Measurements from ENCODE around the gene AFMID. TPM values are rescaled to one million over a fixed set of nuclear protein-coding genes. Genes with fewer than 3 reads are reported as not detected.

Gene AFMID
- total and polyA plus RNA-seq, 2 of the 13 experiments (the other 11 are each of a cell fraction or from before 2014, with no cell fraction given) = 249 to 270 TPM

DNA sequence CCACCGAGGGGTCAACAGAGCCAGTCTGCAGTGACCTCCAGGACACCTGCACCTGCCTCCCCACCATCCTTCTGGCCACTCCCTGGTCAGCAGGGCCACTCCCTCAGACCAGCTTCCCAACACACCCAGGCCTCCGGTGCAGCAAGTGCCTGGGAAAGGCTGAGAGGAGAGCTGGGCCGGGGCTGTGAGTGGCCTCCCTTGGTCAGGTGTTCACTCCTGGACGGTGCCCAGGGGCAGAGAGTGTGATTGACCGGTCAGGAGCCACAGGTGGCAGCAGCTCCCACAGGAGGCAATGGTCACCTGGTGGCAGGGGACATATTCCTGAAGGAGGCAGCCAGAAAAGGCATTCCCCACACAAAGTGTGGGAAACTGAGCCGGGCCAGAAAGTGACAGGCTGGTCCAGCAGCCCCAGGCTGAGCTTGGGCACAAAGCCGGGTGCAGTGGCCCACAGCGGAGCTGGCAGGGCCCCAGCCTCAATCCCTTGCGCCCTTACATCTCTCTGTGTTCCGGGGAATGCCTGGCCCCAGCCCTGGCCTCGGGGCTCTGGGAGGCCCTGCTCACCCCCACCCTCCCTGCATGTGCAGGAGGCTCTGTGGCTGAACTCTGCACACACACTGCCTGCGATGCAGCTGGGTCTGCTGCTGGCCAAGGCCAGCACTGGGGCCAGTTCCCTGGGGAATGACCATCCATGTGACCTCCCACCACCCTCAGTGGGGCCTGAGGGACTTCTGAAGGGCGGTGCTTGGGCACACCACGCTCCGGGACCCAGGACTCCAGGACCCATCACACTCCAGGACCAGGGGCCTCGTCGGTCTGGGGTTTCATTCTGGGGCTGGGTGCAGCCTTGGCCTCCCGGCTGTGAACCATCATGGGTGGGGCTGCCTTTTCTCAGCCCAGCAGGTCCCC is 42.2 kb upstream of the AFMID start (continued):
- TF ChIP-seq, protein P1, sequence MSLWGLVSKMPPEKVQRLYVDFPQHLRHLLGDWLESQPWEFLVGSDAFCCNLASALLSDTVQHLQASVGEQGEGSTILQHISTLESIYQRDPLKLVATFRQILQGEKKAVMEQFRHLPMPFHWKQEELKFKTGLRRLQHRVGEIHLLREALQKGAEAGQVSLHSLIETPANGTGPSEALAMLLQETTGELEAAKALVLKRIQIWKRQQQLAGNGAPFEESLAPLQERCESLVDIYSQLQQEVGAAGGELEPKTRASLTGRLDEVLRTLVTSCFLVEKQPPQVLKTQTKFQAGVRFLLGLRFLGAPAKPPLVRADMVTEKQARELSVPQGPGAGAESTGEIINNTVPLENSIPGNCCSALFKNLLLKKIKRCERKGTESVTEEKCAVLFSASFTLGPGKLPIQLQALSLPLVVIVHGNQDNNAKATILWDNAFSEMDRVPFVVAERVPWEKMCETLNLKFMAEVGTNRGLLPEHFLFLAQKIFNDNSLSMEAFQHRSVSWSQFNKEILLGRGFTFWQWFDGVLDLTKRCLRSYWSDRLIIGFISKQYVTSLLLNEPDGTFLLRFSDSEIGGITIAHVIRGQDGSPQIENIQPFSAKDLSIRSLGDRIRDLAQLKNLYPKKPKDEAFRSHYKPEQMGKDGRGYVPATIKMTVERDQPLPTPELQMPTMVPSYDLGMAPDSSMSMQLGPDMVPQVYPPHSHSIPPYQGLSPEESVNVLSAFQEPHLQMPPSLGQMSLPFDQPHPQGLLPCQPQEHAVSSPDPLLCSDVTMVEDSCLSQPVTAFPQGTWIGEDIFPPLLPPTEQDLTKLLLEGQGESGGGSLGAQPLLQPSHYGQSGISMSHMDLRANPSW (CRISPR knock-in tag; IDR thresholded peaks at IDR 0.05; ENCODE audit: borderline replicate concordance) = no peak
- TF ChIP-seq, protein P2, sequence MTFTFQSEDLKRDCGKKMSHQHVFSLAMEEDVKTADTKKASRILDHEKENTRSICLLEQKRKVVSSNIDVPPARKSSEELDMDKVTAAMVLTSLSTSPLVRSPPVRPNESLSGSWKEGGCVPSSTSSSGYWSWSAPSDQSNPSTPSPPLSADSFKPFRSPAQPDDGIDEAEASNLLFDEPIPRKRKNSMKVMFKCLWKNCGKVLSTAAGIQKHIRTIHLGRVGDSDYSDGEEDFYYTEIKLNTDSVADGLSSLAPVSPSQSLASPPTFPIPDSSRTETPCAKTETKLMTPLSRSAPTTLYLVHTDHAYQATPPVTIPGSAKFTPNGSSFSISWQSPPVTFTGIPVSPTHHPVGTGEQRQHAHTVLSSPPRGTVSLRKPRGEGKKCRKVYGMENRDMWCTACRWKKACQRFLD (CRISPR knock-in tag; IDR thresholded peaks at IDR 0.05; ENCODE audit: borderline replicate concordance) = no peak
- peak; percentile 45; the same call in 1 of the 2 replicates for TF ChIP-seq ZNF143 (CRISPR knock-in tag; IDR thresholded peaks at IDR 0.05)
- TF ChIP-seq ARNT2 (CRISPR knock-in tag; IDR thresholded peaks at IDR 0.05; ENCODE audit: low read depth) = no peak
- TF ChIP-seq GTF2F1 (IDR thresholded peaks at IDR 0.05; ENCODE audit: low read length) = no peak
- TF ChIP-seq NFKBIZ (CRISPR knock-in tag; IDR thresholded peaks at IDR 0.05) = no peak
- TF ChIP-seq MTA3 (CRISPR knock-in tag; IDR thresholded peaks at IDR 0.05) = no peak
- TF ChIP-seq ZNF709 (CRISPR knock-in tag; IDR thresholded peaks at IDR 0.05) = peak; percentile 43; the same call in 1 of the 2 replicates
- TF ChIP-seq ZSCAN30 (CRISPR knock-in tag; IDR thresholded peaks at IDR 0.05) = no peak
- TF ChIP-seq, protein P3, sequence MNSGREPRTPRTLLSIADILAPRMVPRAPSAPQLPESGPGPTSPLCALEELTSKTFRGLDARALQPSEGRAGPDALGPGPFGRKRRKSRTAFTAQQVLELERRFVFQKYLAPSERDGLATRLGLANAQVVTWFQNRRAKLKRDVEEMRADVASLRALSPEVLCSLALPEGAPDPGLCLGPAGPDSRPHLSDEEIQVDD (CRISPR knock-in tag; IDR thresholded peaks at IDR 0.05; ENCODE audit: borderline replicate concordance) = no peak
- TF ChIP-seq ZNF30 (CRISPR knock-in tag; IDR thresholded peaks at IDR 0.05) = no peak; the same call in 1 of the 2 replicates
- TF ChIP-seq, protein P4, sequence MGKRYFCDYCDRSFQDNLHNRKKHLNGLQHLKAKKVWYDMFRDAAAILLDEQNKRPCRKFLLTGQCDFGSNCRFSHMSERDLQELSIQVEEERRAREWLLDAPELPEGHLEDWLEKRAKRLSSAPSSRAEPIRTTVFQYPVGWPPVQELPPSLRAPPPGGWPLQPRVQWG (CRISPR knock-in tag; IDR thresholded peaks at IDR 0.05; ENCODE audit: borderline replicate concordance, low read depth) = no peak
- TF ChIP-seq IKZF4 (CRISPR knock-in tag; IDR thresholded peaks at IDR 0.05; ENCODE audit: borderline replicate concordance, low read depth, not compliant biosample characterization) = peak; percentile 78
- no peak for TF ChIP-seq KDM1A (CRISPR knock-in tag; IDR thresholded peaks at IDR 0.05)
- TF ChIP-seq, protein P5, sequence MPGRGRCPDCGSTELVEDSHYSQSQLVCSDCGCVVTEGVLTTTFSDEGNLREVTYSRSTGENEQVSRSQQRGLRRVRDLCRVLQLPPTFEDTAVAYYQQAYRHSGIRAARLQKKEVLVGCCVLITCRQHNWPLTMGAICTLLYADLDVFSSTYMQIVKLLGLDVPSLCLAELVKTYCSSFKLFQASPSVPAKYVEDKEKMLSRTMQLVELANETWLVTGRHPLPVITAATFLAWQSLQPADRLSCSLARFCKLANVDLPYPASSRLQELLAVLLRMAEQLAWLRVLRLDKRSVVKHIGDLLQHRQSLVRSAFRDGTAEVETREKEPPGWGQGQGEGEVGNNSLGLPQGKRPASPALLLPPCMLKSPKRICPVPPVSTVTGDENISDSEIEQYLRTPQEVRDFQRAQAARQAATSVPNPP (CRISPR knock-in tag; IDR thresholded peaks at IDR 0.05) = no peak
- no peak for TF ChIP-seq SMARCC2 (IDR thresholded peaks at IDR 0.05)
- TF ChIP-seq ZNF674 (CRISPR knock-in tag; IDR thresholded peaks at IDR 0.05; ENCODE audit: low read depth) = no peak
- TF ChIP-seq PAWR (CRISPR knock-in tag; IDR thresholded peaks at IDR 0.05; ENCODE audit: borderline replicate concordance) = no peak
- TF ChIP-seq, protein P6, sequence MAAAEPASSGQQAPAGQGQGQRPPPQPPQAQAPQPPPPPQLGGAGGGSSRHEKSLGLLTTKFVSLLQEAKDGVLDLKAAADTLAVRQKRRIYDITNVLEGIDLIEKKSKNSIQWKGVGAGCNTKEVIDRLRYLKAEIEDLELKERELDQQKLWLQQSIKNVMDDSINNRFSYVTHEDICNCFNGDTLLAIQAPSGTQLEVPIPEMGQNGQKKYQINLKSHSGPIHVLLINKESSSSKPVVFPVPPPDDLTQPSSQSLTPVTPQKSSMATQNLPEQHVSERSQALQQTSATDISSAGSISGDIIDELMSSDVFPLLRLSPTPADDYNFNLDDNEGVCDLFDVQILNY (CRISPR knock-in tag; conservative IDR thresholded peaks at IDR 0.05) = no peak
- TF ChIP-seq SCMH1 (CRISPR knock-in tag; IDR thresholded peaks at IDR 0.05; ENCODE audit: borderline replicate concordance) = no peak
- TF ChIP-seq ZMYM2 (CRISPR knock-in tag; IDR thresholded peaks at IDR 0.05) = 0 out of 2 replicates have a peak, but pooled peaks have one; percentile 7
- no peak; the same call in 1 of the 2 replicates for TF ChIP-seq SP140L (CRISPR knock-in tag; IDR thresholded peaks at IDR 0.05; ENCODE audit: borderline replicate concordance)
- no peak for TF ChIP-seq ZFP36L2 (CRISPR knock-in tag; IDR thresholded peaks at IDR 0.05)

Measured in HepG2 (cell line).